GM13976 (cell line): Measurements from ENCODE around the gene NCK2.

Experiments
- DNase-seq: peaks from one replicate; pipeline ENCODE4 v3.0.0; 2012; ENCODE audit warnings: low spot score
- in situ Hi-C: fragments of 300-500 bp; cut with MboI; formaldehyde crosslinking; loops from one replicate; pipeline ENCODE4 v1.12.0; 2022; ENCODE audit warnings: low sequenced_read_pairs, mixed read lengths, inconsistent platforms; ENCODE audit not compliant: unreplicated experiment
- TF ChIP-seq, protein P1 (sequence below): IDR thresholded peaks from 2 replicates; pipeline ENCODE4 v1.5.1; 2012; ENCODE audit warnings: borderline replicate concordance, mild to moderate bottlenecking; ENCODE audit not compliant: insufficient read depth; ENCODE audit errors: extremely low read depth, missing control alignments, control extremely low read depth

NCK2 gene

DNA sequence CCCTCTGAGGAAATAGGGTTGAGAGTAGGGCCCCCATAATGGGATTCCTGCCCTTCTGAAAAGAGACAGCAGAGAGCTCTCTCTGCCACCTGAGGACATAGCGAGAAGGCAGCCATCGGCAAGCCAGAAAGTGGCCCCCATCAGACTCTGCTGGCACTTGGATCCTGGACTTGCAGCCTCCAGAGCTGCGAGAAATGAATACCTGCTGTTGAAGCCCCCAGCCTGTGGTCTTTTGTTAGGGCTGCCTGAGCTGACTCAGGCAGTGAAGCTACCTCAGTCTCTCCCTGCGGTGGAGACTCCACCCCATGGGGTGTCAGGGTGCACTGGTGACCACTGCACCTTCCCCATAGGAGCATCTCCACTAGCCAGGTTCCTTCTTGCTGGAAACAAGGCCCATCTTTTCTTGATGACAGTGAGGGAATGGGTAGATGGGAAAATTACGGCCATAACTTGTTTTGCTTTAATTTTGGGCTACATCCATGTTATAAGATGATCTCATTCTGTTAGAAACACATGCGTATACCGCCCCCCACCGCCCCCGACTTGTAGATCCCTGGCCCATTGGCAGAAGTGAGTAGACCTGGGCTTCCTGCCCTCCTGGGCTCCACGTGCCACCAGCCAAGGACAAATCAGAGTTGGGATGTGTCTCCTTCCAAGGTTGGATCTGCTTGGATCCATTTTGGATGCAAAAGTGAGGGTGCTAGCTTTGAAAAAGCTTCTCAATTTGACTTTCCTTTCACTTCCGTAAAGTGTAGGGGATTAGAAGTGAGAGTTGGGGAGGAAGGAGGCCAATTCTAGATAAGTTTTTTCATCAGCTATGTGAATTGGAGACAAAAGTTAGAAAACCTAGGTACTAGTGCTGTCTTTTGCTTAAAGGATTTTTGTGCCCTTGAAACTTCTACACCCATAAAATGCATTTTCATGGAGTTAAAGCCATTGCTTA lies 42.9 kb downstream of the NCK2 start:
- TF ChIP-seq, protein P1, sequence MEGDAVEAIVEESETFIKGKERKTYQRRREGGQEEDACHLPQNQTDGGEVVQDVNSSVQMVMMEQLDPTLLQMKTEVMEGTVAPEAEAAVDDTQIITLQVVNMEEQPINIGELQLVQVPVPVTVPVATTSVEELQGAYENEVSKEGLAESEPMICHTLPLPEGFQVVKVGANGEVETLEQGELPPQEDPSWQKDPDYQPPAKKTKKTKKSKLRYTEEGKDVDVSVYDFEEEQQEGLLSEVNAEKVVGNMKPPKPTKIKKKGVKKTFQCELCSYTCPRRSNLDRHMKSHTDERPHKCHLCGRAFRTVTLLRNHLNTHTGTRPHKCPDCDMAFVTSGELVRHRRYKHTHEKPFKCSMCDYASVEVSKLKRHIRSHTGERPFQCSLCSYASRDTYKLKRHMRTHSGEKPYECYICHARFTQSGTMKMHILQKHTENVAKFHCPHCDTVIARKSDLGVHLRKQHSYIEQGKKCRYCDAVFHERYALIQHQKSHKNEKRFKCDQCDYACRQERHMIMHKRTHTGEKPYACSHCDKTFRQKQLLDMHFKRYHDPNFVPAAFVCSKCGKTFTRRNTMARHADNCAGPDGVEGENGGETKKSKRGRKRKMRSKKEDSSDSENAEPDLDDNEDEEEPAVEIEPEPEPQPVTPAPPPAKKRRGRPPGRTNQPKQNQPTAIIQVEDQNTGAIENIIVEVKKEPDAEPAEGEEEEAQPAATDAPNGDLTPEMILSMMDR: no peak
- in situ Hi-C loops: no loop called here
- DNase-seq: no peak

DNA sequence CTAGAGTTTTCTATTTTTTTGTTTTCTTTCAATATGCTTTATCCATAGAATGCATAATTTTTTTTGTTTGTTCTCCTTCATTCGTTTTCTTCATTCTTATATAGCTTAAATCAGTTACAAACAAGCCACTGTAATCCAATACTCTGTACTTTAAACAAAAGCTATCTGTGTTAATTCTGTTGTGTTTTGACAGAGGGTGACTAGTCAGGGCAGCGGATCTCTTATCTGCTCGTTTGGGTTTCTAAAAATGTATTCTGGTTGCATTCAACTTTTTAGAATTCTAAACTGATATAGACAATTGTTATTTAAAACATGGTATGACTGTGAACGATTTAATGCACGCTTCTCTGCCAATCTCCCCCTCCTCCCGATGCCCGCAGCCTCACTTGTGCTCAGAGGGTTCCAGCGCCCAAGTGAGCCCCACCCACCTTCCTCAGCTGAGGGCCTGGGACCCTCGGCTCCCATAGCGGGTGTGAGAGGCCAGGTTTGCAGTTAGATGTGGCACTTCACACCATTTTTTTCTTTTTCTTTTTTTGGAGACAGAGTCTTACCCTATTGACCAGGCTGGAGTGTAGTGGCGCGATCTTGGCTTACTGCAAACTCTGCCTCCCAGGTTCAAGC lies 44.1 kb downstream of the NCK2 start:
- DNase-seq: no peak
- in situ Hi-C loops: no loop called here
- TF ChIP-seq, protein P1: no peak

DNA sequence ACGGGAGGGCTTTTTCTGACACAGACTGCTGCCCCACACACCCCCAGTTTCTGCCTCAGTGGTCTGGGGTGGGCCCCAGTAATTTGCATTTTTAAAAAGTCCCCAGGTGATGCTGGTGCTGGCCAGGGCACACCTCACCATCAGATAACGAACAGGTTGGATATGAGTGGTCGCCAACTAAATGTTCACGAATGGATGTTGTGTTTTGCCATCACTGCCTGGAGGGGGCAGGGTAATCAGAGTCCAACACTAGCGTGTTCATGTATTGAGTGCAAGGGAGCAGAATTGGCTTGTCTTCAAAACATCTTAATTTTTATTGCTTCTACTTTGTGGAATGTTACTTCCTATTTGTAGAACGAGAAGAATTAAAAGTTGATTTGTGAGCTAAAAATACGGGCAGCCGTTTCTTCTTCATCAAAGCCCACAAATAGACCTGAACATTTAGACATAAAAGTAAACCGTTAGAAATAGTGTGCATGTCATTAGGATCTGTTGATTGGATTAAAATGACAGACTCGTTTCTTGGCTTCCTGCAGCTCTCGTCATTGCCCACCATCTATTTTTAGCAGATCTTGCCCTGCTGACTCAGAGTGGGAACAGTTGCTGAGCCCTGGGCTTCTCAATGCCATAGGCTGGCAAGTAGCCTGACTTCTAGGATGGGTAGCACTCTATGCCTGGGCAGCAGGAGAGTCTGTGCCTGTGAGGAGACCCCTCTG lies 45.2 kb downstream of the NCK2 start:
- in situ Hi-C loops: no loop called here

GRCh38 chr2:105790461-105791149 lies 45.9 kb downstream of the NCK2 start:
- in situ Hi-C loops: no loop called here
- TF ChIP-seq, protein P1: no peak
- no peak for DNase-seq

More for the DNA sequence above, 45.2 kb downstream of the NCK2 start:
- peak; percentile 49 for DNase-seq
- TF ChIP-seq, protein P1: peak; percentile 36

GRCh38 chr2:105791229-105791628 lies 46.5 kb downstream of the NCK2 start:
- in situ Hi-C loops: no loop called here
- TF ChIP-seq, protein P1: no peak
- no peak for DNase-seq

- DNase-seq: no peak
- in situ Hi-C loops: no loop called here
- TF ChIP-seq, protein P1: no peak
Observed at GRCh38 chr2:105792561-105792960, 47.8 kb downstream of the NCK2 start.
